GM21529 (cell line): ENCODE results near the gene PKNOX2.

Experiments
- ATAC-seq: cut with Tn5 transposase; IDR thresholded peaks from one replicate; pipeline ENCODE4 v1.9.1; 2021; ENCODE audit not compliant: unreplicated experiment

PKNOX2 gene

GRCh38 chr11:125332821-125333220 is 168.3 kb downstream of the PKNOX2 start:
- ATAC-seq = no peak

GRCh38 chr11:125333354-125334073 is 169.0 kb downstream of the PKNOX2 start:
- no peak for ATAC-seq

GRCh38 chr11:125335106-125335505 is 170.6 kb downstream of the PKNOX2 start:
- no peak for ATAC-seq

- ATAC-seq = no peak
Observed at GRCh38 chr11:125337836-125338834, 173.6 kb downstream of the PKNOX2 start.

- ATAC-seq = no peak
Observed at GRCh38 chr11:125338886-125339811, 174.6 kb downstream of the PKNOX2 start.

- no peak for ATAC-seq
Observed at GRCh38 chr11:125341676-125342075, 177.1 kb downstream of the PKNOX2 start.

GRCh38 chr11:125342281-125342930 is 177.9 kb downstream of the PKNOX2 start:
- no peak for ATAC-seq

GRCh38 chr11:125343086-125343717 is 178.7 kb downstream of the PKNOX2 start:
- ATAC-seq = no peak

GRCh38 chr11:125343718-125344131 is 179.2 kb downstream of the PKNOX2 start:
- ATAC-seq = no peak

- ATAC-seq = no peak
Observed at GRCh38 chr11:125344846-125345420, 180.4 kb downstream of the PKNOX2 start.

GRCh38 chr11:125345421-125346178 is 181.0 kb downstream of the PKNOX2 start:
- ATAC-seq = no peak

- ATAC-seq = no peak
Observed at GRCh38 chr11:125346179-125346530, 181.6 kb downstream of the PKNOX2 start.

- no peak for ATAC-seq
Observed at GRCh38 chr11:125346565-125347260, 182.2 kb downstream of the PKNOX2 start.

- no peak for ATAC-seq
Observed at GRCh38 chr11:125347261-125347585, 182.7 kb downstream of the PKNOX2 start.

GRCh38 chr11:125348141-125348651 is 183.6 kb downstream of the PKNOX2 start:
- no peak for ATAC-seq

GRCh38 chr11:125348674-125349309 is 184.2 kb downstream of the PKNOX2 start:
- ATAC-seq = peak; percentile 61

GRCh38 chr11:125350206-125351032 is 185.9 kb downstream of the PKNOX2 start:
- ATAC-seq = no peak
